ENCODE measurements around the gene TEX101. TPM values are rescaled to one million over a fixed set of nuclear protein-coding genes. Genes with fewer than 3 reads are reported as not detected.
"Not testable (repeated sequence)": the region's sequence is repeated elsewhere in the genome, so short reads cannot be mapped to it uniquely, and the experiment has no call there.

Gene TEX101
- total RNA-seq, 2 experiments from 2014 or later: not detected

DNA sequence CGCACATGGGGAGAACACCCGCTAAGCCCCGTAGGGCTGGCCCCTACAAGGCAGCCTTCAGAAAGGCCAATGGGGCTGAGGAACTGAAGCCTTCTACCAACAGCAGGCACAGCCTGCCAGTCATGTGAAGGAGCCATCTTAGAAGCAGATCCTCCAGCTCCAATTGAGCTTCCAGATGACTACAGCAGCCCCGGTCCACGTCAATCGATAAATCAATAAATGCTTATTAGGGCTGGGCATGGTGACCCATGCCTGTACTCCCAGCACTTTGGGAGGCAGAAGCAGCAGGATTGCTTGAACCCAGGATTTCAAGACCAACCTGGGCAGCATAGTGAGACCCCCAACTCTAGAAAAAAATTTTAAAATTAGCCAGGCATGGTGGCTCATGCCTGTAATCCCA lies 23.0 kb downstream of the TEX101 start:
- H3K27ac Mint-ChIP-seq: peak overlapping the region; percentile 47
- H3K4me3 Mint-ChIP-seq: no peak overlapping the region
- no peaks in the 10 kb centered on the region for H3K27me3 Mint-ChIP-seq
- POLR2A ChIA-PET: no interaction called here
- DNase-seq: no peak
- peaks cover 2% of the 10 kb centered on the region for H3K36me3 Mint-ChIP-seq (ENCODE audit: low read depth)
- intact Hi-C loops (cut with DNase I, micrococcal nuclease): loop anchor here in 1 of 2 experiments (10.0 kb wide), 1 partner anchor 347 kb away; the partner anchor contains the start of gene KCNN4
- H3K9me3 Mint-ChIP-seq (ENCODE audit: low read depth): peaks cover 2% of the 10 kb centered on the region
- no peak for ATAC-seq
- peaks cover 44% of the 10 kb centered on the region for H3K4me1 Mint-ChIP-seq
- CTCF ChIA-PET: interaction anchor here (3.5 to 9.7 kb wide), 2 partner anchors 9 to 82 kb away, joined by 24 to 82 read pairs; no protein-coding TSS in a partner anchor

GRCh38 chr19:43438291-43439031 lies 23.8 kb downstream of the TEX101 start:
- DNase-seq: peak; percentile 49
- Mint-ChIP-seq H3K27me3 (no peaks in the 10 kb centered on the region), H3K27ac (peak overlapping the region; percentile 78), H3K4me3 (no peak overlapping the region), H3K9me3 (ENCODE audit: low read depth) (peaks cover 2% of the 10 kb centered on the region), H3K4me1 (peaks cover 40% of the 10 kb centered on the region), H3K36me3 (ENCODE audit: low read depth) (peaks cover 2% of the 10 kb centered on the region)
- ChIA-PET CTCF (interaction anchor here (0.6 to 9.7 kb wide), 14 partner anchors 8 to 898 kb away, joined by 3 to 82 read pairs (median 4); partner anchors contain the start of gene IRGQ), POLR2A (no interaction called here)
- no peak for ATAC-seq
- intact Hi-C loops (cut with DNase I, micrococcal nuclease): loop anchor here in 1 of 2 experiments (10.0 kb wide), 1 partner anchor 346 kb away; the partner anchor contains the start of gene KCNN4

DNA sequence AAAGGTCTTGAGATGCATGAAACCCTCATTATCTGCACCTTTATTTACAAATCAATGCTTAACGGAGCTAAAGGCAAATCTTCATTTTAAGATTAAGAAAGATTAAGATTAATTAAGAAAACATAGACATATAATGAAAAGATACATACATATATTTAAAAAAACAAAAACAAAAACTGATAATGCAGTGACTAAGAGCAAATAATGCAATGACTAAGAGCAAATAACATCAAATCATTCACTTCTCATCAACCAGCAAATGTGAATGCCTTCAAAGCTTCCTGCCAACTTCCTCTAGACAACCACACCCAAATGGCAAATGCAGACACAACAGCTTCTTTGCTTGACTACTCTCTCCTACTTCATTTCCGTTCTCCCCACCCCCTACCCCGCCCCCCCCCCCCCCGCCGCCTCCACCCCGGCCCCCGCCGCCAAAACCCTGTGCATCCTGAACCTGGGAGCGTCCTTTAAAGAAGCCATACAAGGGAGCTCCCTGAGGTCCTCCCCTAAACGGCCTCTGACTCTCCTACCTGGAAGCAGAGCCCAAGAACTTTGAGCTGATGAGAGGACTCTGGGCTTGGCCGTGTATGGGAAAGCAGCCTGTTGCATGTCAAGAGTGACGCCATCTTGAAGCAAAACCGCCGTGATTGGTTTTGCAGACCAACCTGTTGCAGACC lies 24.5 kb downstream of the TEX101 start:
- Mint-ChIP-seq H3K36me3 (ENCODE audit: low read depth) (peaks cover 2% of the 10 kb centered on the region), H3K4me3 (no peak overlapping the region), H3K4me1 (peaks cover 42% of the 10 kb centered on the region), H3K27ac (peak overlapping the region; percentile 78), H3K9me3 (ENCODE audit: low read depth) (peaks cover 2% of the 10 kb centered on the region), H3K27me3 (no peaks in the 10 kb centered on the region)
- intact Hi-C loops (cut with DNase I, micrococcal nuclease): loop anchor here in 1 of 2 experiments (10.0 kb wide), 1 partner anchor 346 kb away; the partner anchor contains the start of gene KCNN4
- ATAC-seq (peak; percentile 88), DNase-seq (peak; percentile 39)
- CTCF ChIA-PET: interaction anchor here (0.6 to 9.7 kb wide), 17 partner anchors 8 to 1276 kb away, joined by 3 to 82 read pairs (median 4); partner anchors contain the start of gene IRGQ
- POLR2A ChIA-PET: interaction anchor here (0.6 kb wide), 1 partner anchor 37 kb away, joined by 3 read pairs; no protein-coding TSS in a partner anchor

- intact Hi-C loops (cut with DNase I, micrococcal nuclease): loop anchor here in 1 of 2 experiments (10.0 kb wide), 2 partner anchors 345 to 375 kb away; partner anchors contain the start of gene KCNN4
- ChIA-PET CTCF (interaction anchor here (0.7 to 9.7 kb wide), 10 partner anchors 7 to 1275 kb away, joined by 3 to 82 read pairs (median 4); no protein-coding TSS in a partner anchor), POLR2A (interaction anchor here (0.6 kb wide), 1 partner anchor 37 kb away, joined by 3 read pairs; no protein-coding TSS in a partner anchor)
- ATAC-seq (no peak), DNase-seq (no peak)
- Mint-ChIP-seq H3K4me1 (peaks cover 42% of the 10 kb centered on the region), H3K27ac (peak overlapping the region; percentile 51), H3K4me3 (no peak overlapping the region), H3K36me3 (ENCODE audit: low read depth) (peaks cover 2% of the 10 kb centered on the region), H3K9me3 (ENCODE audit: low read depth) (peaks cover 2% of the 10 kb centered on the region), H3K27me3 (no peaks in the 10 kb centered on the region)
Observed at GRCh38 chr19:43439709-43440063, 25.0 kb downstream of the TEX101 start.

GRCh38 chr19:43441716-43442115 lies 27.0 kb downstream of the TEX101 start:
- H3K27ac Mint-ChIP-seq: peak overlapping the region; percentile 33
- ATAC-seq (no peak), DNase-seq (no peak)
- intact Hi-C loops (cut with DNase I, micrococcal nuclease): loop anchor here in 1 of 2 experiments (10.0 kb wide), 1 partner anchor 373 kb away; no protein-coding TSS in a partner anchor
- POLR2A ChIA-PET: no interaction called here
- H3K4me1 Mint-ChIP-seq: peaks cover 33% of the 10 kb centered on the region
- CTCF ChIA-PET: interaction anchor here (0.7 to 1.4 kb wide), 2 partner anchors 8 to 9 kb away, joined by 3 to 5 read pairs; no protein-coding TSS in a partner anchor
- peaks cover 2% of the 10 kb centered on the region for H3K9me3 Mint-ChIP-seq (ENCODE audit: low read depth)
- H3K4me3 Mint-ChIP-seq: no peak overlapping the region
- H3K27me3 Mint-ChIP-seq: no peaks in the 10 kb centered on the region
- peaks cover 2% of the 10 kb centered on the region for H3K36me3 Mint-ChIP-seq (ENCODE audit: low read depth)

GRCh38 chr19:43444091-43444490 lies 29.4 kb downstream of the TEX101 start:
- H3K36me3 Mint-ChIP-seq (ENCODE audit: low read depth); H3K9me3 Mint-ChIP-seq (ENCODE audit: low read depth); ATAC-seq; DNase-seq; POLR2A ChIA-PET; H3K4me3 Mint-ChIP-seq; H3K27me3 Mint-ChIP-seq; H3K27ac Mint-ChIP-seq: not testable (repeated sequence)
- intact Hi-C loops (cut with DNase I, micrococcal nuclease): loop anchor here in 1 of 2 experiments (10.0 kb wide), 1 partner anchor 371 kb away; no protein-coding TSS in a partner anchor
- H3K4me1 Mint-ChIP-seq: peaks cover 21% of the 10 kb centered on the region
- CTCF ChIA-PET: interaction anchor here (5.2 to 6.6 kb wide), 2 partner anchors 9 to 75 kb away, joined by 82 to 184 read pairs; no protein-coding TSS in a partner anchor

- intact Hi-C loops (cut with DNase I, micrococcal nuclease): loop anchor here (5.0 to 10.0 kb wide), 3 partner anchors 58 to 370 kb away; partner anchors contain the start of gene PHLDB3 (in 1 of the 2)
Observed at GRCh38 chr19:43444531-43445287, 30.0 kb downstream of the TEX101 start.

DNA sequence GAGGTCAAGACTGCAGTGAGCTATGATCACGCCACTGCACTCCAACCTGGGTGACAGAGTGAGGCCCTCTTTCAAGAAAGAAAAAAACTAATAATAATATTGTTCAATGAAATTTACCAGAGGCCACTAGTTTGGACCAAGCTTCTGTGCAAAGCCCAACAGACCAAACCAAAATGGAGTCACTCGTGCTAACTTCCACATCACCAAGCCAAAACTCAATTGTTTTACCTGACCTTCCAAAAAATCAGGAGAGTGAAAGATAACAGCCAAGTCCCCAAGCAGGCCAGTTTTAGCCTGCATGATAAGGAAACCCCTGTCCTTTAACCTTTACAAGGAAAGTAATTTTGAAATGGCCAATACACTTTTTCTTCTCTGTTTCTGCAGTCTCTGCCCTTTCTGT lies 30.7 kb downstream of the TEX101 start:
- H3K4me1 Mint-ChIP-seq: peaks cover 19% of the 10 kb centered on the region
- H3K9me3 Mint-ChIP-seq (ENCODE audit: low read depth): no peaks in the 10 kb centered on the region
- CTCF ChIA-PET: interaction anchor here (2.2 to 6.6 kb wide), 4 partner anchors 10 to 83 kb away, joined by 9 to 184 read pairs (median 62); no protein-coding TSS in a partner anchor
- H3K36me3 Mint-ChIP-seq (ENCODE audit: low read depth): no peaks in the 10 kb centered on the region
- ATAC-seq (no peak), DNase-seq (no peak)
- POLR2A ChIA-PET: no interaction called here
- H3K27ac Mint-ChIP-seq: no peak overlapping the region
- H3K27me3 Mint-ChIP-seq: no peaks in the 10 kb centered on the region
- no peak overlapping the region for H3K4me3 Mint-ChIP-seq
- intact Hi-C loops (cut with DNase I, micrococcal nuclease): loop anchor here (5.0 to 10.0 kb wide), 3 partner anchors 57 to 369 kb away; partner anchors contain the start of gene PHLDB3 (in 1 of the 2)

More at GRCh38 chr19:43444531-43445287, 30.0 kb downstream of the TEX101 start:
- Mint-ChIP-seq H3K9me3 (ENCODE audit: low read depth) (no peaks in the 10 kb centered on the region), H3K27ac (no peak overlapping the region), H3K27me3 (no peaks in the 10 kb centered on the region), H3K4me3 (no peak overlapping the region), H3K4me1 (peaks cover 19% of the 10 kb centered on the region), H3K36me3 (ENCODE audit: low read depth) (no peaks in the 10 kb centered on the region)
- CTCF ChIA-PET: interaction anchor here (0.9 to 6.6 kb wide), 3 partner anchors 9 to 88 kb away, joined by 3 to 184 read pairs (median 82); partner anchors contain the start of gene ZNF575
- DNase-seq: no peak
- ATAC-seq: no peak
- POLR2A ChIA-PET: no interaction called here

DNA sequence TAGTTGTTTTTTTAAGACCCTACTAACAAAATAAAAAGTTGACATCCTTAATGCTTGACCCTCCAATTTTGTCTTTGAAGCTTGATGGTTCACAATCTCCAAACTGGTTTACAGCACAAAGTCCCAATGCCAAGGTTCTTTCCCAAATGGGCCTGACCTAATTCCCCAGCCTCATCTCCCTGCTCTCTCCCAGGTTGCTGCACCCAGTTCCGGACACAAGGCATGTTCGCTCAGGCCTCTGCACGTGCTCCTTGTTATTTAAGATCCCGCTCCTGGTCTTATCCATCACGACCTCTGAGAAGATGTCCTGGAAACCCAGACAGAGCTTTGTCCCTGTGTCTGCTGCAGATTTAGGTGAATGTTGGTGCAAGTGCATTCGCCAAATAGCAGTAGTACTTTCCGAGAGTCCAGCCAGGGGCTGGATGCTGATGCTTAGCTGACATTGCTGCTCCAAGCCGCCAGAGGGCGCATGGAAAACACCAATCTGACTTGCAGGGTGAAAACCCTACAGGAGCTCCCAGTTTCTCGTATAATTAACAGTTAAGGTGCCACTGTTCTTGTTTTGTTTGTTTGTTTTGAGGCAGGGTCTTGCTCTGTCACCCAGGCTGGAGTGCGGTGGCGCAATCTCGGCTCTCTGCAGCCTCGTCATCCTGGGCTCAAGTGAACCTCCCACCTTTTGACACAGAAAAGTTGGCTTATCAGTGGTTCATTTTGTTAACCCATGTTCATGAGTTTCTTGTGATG lies 32.2 kb downstream of the TEX101 start:
- ChIA-PET CTCF (interaction anchor here (0.6 to 6.6 kb wide), 32 partner anchors 12 to 374 kb away, joined by 3 to 184 read pairs (median 4); partner anchors contain the start of genes IRGQ, LYPD3, PHLDB3 and PINLYP), POLR2A (interaction anchor here (0.6 to 1.1 kb wide), 4 partner anchors 57 to 76 kb away, joined by 3 to 9 read pairs (median 4); partner anchors contain the start of gene PHLDB3)
- intact Hi-C loops (cut with DNase I, micrococcal nuclease): loop anchor here (1.0 to 10.0 kb wide), 8 partner anchors 28 to 368 kb away; partner anchors contain the start of gene PHLDB3 (in 1 of the 2)
- Mint-ChIP-seq H3K27ac (no peak overlapping the region), H3K36me3 (ENCODE audit: low read depth) (no peaks in the 10 kb centered on the region), H3K27me3 (no peaks in the 10 kb centered on the region), H3K4me3 (no peak overlapping the region), H3K9me3 (ENCODE audit: low read depth) (peaks cover 2% of the 10 kb centered on the region), H3K4me1 (peaks cover 27% of the 10 kb centered on the region)
- peak; percentile 90 for DNase-seq
- ATAC-seq: peak; percentile 81
